ENCODE data around the gene SUN2.

SUN2 gene

GRCh38 chr22:38783095-38783615 lies 27.4 kb upstream of the SUN2 start:
- no peak for TF ChIP-seq USF1 (IDR thresholded peaks at IDR 0.05)
- TF ChIP-seq FOXM1 (IDR thresholded peaks at IDR 0.05; ENCODE audit: borderline replicate concordance, low read depth) = no peak

GRCh38 chr22:38782402-38783094 lies 26.8 kb upstream of the SUN2 start:
- no peak for TF ChIP-seq EP300 (IDR thresholded peaks at IDR 0.05; ENCODE audit: borderline replicate concordance)
- TF ChIP-seq CREB1 (IDR thresholded peaks at IDR 0.05; ENCODE audit: low read depth) = no peak
- no peak for TF ChIP-seq CEBPB (IDR thresholded peaks at IDR 0.05)
- TF ChIP-seq FOXM1 (IDR thresholded peaks at IDR 0.05; ENCODE audit: borderline replicate concordance, low read depth) = no peak
- TF ChIP-seq EGR1 (IDR thresholded peaks at IDR 0.05) = no peak
- no peak for TF ChIP-seq RAD21 (IDR thresholded peaks at IDR 0.05; ENCODE audit: low read depth)
- no peak for TF ChIP-seq MAX (IDR thresholded peaks at IDR 0.05)
- no peak for TF ChIP-seq REST (IDR thresholded peaks at IDR 0.05; ENCODE audit: low read depth)
- TF ChIP-seq TCF12 (IDR thresholded peaks at IDR 0.05; ENCODE audit: low read depth) = no peak
- no peak for TF ChIP-seq ZBTB7A (IDR thresholded peaks at IDR 0.05; ENCODE audit: low read depth)

GRCh38 chr22:38781033-38781432 lies 25.2 kb upstream of the SUN2 start:
- TF ChIP-seq FOXM1 (IDR thresholded peaks at IDR 0.05; ENCODE audit: borderline replicate concordance, low read depth) (no peak), YY1 (IDR thresholded peaks at IDR 0.05; ENCODE audit: low read depth) (no peak), TCF12 (IDR thresholded peaks at IDR 0.05; ENCODE audit: low read depth) (no peak), REST (IDR thresholded peaks at IDR 0.05; ENCODE audit: low read depth) (no peak), NFIC (IDR thresholded peaks at IDR 0.05) (no peak), EP300 (IDR thresholded peaks at IDR 0.05; ENCODE audit: borderline replicate concordance) (no peak), CEBPB (IDR thresholded peaks at IDR 0.05) (no peak), USF1 (IDR thresholded peaks at IDR 0.05) (no peak), ZBTB7A (IDR thresholded peaks at IDR 0.05; ENCODE audit: low read depth) (no peak), MAX (IDR thresholded peaks at IDR 0.05) (no peak), TEAD4 (IDR thresholded peaks at IDR 0.05) (no peak), TAF1 (IDR thresholded peaks at IDR 0.05; ENCODE audit: low read depth) (no peak), EGR1 (IDR thresholded peaks at IDR 0.05) (no peak), RAD21 (IDR thresholded peaks at IDR 0.05; ENCODE audit: low read depth) (no peak), CREB1 (IDR thresholded peaks at IDR 0.05; ENCODE audit: low read depth) (no peak)

- no peak for TF ChIP-seq CREB1 (IDR thresholded peaks at IDR 0.05; ENCODE audit: low read depth)
- TF ChIP-seq CEBPB (IDR thresholded peaks at IDR 0.05) = no peak
- no peak for TF ChIP-seq USF1 (IDR thresholded peaks at IDR 0.05)
- TF ChIP-seq TCF12 (IDR thresholded peaks at IDR 0.05; ENCODE audit: low read depth) = no peak
- no peak for TF ChIP-seq FOXM1 (IDR thresholded peaks at IDR 0.05; ENCODE audit: borderline replicate concordance, low read depth)
- TF ChIP-seq ZBTB7A (IDR thresholded peaks at IDR 0.05; ENCODE audit: low read depth) = no peak
Measured at GRCh38 chr22:38777087-38777671, 21.4 kb upstream of the SUN2 start.

GRCh38 chr22:38776086-38776485 lies 20.3 kb upstream of the SUN2 start:
- no peak for TF ChIP-seq EGR1 (IDR thresholded peaks at IDR 0.05)
- TF ChIP-seq USF1 (IDR thresholded peaks at IDR 0.05) = no peak
- no peak for TF ChIP-seq FOXM1 (IDR thresholded peaks at IDR 0.05; ENCODE audit: borderline replicate concordance, low read depth)
- no peak for TF ChIP-seq YY1 (IDR thresholded peaks at IDR 0.05; ENCODE audit: low read depth)
- no peak for TF ChIP-seq REST (IDR thresholded peaks at IDR 0.05; ENCODE audit: low read depth)
- TF ChIP-seq CEBPB (IDR thresholded peaks at IDR 0.05) = no peak
- TF ChIP-seq CREB1 (IDR thresholded peaks at IDR 0.05; ENCODE audit: low read depth) = no peak
- no peak for TF ChIP-seq TAF1 (IDR thresholded peaks at IDR 0.05; ENCODE audit: low read depth)
- TF ChIP-seq TEAD4 (IDR thresholded peaks at IDR 0.05) = no peak
- no peak for TF ChIP-seq RAD21 (IDR thresholded peaks at IDR 0.05; ENCODE audit: low read depth)
- no peak for TF ChIP-seq TCF12 (IDR thresholded peaks at IDR 0.05; ENCODE audit: low read depth)
- no peak for TF ChIP-seq MAX (IDR thresholded peaks at IDR 0.05)
- TF ChIP-seq NFIC (IDR thresholded peaks at IDR 0.05) = no peak
- no peak for TF ChIP-seq ZBTB7A (IDR thresholded peaks at IDR 0.05; ENCODE audit: low read depth)
